Erythroblast (primary cell): ENCODE results near the gene PLPP7.

Experiments used
- GATA1 ChIP-seq: IDR thresholded peaks from 2 replicates; pipeline ENCODE4 v1.6.1; 2011; ENCODE audit warnings: low read depth, mild to moderate bottlenecking, control low read depth, low read length, moderate library complexity
- POLR2A ChIP-seq: IDR thresholded peaks from 2 replicates; pipeline ENCODE4 v1.6.1; 2011; ENCODE audit warnings: mild to moderate bottlenecking, low read length

GRCh38 chr9:131323629-131324028 lies 34.1 kb downstream of the PLPP7 start:
- TF ChIP-seq POLR2A (no peak), GATA1 (no peak)
